Osteocyte (in vitro differentiated cells): Measurements from ENCODE around the gene ALK. TPM values are rescaled to one million over a fixed set of nuclear protein-coding genes. Genes with fewer than 3 reads are reported as not detected.

Source experiments
- DNase-seq: peaks from one replicate; pipeline ENCODE4 v3.0.0; 2021; ENCODE audit warnings: mixed read lengths; ENCODE audit not compliant: unreplicated experiment; ENCODE audit errors: extremely low spot score
- H3K27ac Mint-ChIP-seq: one replicate; pipeline ENCODE4 v1.8.0; 2021; ENCODE audit warnings: mild to moderate bottlenecking, mixed read lengths; ENCODE audit not compliant: unreplicated experiment
- H3K27me3 Mint-ChIP-seq: one replicate; pipeline ENCODE4 v1.8.0; 2021; ENCODE audit warnings: mixed read lengths; ENCODE audit not compliant: unreplicated experiment
- H3K36me3 Mint-ChIP-seq: one replicate; pipeline ENCODE4 v1.8.0; 2021; ENCODE audit warnings: mixed read lengths; ENCODE audit not compliant: unreplicated experiment
- H3K4me1 Mint-ChIP-seq: one replicate; pipeline ENCODE4 v1.8.0; 2021; ENCODE audit warnings: mixed read lengths; ENCODE audit not compliant: unreplicated experiment
- H3K4me3 Mint-ChIP-seq: one replicate; pipeline ENCODE4 v1.8.0; 2021; ENCODE audit warnings: mild to moderate bottlenecking, moderate library complexity, mixed read lengths; ENCODE audit not compliant: unreplicated experiment
- H3K9me3 Mint-ChIP-seq: one replicate; pipeline ENCODE4 v1.8.0; 2021; ENCODE audit warnings: mixed read lengths; ENCODE audit not compliant: unreplicated experiment
- total RNA-seq: library from RNA; stranded (reverse); gene quantifications from 2 replicates; pipeline ENCODE4 v1.2.1, GENCODE V29; 2021
- TF ChIP-seq, protein P1 (sequence below): fragments of 200-600 bp; sonication (generic); IDR thresholded peaks from 2 replicates; pipeline ENCODE4 v1.5.0; 2021; ENCODE audit warnings: antibody characterized with exemption, mild to moderate bottlenecking, moderate library complexity

ALK gene
- total RNA-seq, 1 donor from 2014 or later = not detected

DNA sequence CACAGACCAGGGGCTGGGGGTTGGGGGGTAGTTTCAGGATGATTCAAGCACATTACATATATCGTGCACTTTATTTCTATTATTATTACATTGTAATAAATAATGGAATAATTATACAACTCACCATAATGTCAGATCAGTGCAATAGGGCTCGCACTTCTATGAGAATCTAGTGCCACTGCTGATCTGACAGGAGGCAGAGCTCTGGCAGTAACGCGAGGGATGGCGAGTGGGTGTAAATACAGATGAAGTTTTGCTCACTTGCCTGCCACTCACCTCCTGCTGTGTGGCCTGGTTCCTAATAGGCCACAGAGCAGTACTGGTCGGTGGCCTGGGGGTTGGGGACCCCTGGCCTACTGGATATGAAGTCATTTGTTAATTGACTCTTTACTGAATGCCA lies 615.6 kb downstream of the ALK start:
- no peak for DNase-seq
- H3K27me3 Mint-ChIP-seq = peaks cover 29% of the 10 kb centered on the region
- TF ChIP-seq, protein P1, sequence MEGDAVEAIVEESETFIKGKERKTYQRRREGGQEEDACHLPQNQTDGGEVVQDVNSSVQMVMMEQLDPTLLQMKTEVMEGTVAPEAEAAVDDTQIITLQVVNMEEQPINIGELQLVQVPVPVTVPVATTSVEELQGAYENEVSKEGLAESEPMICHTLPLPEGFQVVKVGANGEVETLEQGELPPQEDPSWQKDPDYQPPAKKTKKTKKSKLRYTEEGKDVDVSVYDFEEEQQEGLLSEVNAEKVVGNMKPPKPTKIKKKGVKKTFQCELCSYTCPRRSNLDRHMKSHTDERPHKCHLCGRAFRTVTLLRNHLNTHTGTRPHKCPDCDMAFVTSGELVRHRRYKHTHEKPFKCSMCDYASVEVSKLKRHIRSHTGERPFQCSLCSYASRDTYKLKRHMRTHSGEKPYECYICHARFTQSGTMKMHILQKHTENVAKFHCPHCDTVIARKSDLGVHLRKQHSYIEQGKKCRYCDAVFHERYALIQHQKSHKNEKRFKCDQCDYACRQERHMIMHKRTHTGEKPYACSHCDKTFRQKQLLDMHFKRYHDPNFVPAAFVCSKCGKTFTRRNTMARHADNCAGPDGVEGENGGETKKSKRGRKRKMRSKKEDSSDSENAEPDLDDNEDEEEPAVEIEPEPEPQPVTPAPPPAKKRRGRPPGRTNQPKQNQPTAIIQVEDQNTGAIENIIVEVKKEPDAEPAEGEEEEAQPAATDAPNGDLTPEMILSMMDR = no peak
- H3K4me1 Mint-ChIP-seq = no peaks in the 10 kb centered on the region
- H3K27ac Mint-ChIP-seq = no peak overlapping the region
- H3K4me3 Mint-ChIP-seq = no peak overlapping the region
- no peaks in the 10 kb centered on the region for H3K9me3 Mint-ChIP-seq
- H3K36me3 Mint-ChIP-seq = no peaks in the 10 kb centered on the region

DNA sequence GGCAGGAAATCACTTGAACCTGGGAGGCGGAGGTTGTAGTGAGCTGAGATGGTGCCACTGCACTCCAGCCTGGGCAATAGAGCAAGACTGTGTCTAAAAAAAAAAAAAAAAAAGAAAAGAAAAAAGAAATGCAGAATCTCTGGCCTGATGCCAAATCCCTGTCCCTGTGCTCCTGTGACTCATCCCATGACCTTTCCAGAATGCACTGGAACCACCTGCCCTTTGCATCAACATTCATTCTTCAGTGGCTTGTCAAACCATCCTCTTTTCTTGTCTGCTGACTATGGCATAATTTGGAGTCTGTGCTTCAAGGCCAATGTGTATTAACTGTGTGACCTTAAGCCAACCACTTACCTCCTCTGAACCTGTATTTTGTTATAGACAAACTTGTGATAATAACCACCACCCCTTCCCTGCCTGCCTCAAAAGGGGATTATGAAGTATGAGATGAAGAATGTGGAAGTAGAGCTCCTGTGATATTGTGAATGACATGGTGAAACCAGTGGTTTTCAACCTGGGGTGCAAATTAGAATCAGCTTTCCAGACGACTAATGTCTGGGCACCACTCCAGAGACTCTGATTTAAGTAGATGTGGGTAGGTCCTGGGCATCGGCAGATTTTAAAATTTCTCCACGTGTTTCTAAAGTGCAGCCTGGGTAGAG lies 616.9 kb downstream of the ALK start:
- DNase-seq = no peak
- no peak overlapping the region for H3K27ac Mint-ChIP-seq
- peaks cover 28% of the 10 kb centered on the region for H3K27me3 Mint-ChIP-seq
- H3K4me3 Mint-ChIP-seq = no peak overlapping the region
- no peaks in the 10 kb centered on the region for H3K9me3 Mint-ChIP-seq
- TF ChIP-seq, protein P1 = no peak
- no peaks in the 10 kb centered on the region for H3K4me1 Mint-ChIP-seq
- no peaks in the 10 kb centered on the region for H3K36me3 Mint-ChIP-seq

DNA sequence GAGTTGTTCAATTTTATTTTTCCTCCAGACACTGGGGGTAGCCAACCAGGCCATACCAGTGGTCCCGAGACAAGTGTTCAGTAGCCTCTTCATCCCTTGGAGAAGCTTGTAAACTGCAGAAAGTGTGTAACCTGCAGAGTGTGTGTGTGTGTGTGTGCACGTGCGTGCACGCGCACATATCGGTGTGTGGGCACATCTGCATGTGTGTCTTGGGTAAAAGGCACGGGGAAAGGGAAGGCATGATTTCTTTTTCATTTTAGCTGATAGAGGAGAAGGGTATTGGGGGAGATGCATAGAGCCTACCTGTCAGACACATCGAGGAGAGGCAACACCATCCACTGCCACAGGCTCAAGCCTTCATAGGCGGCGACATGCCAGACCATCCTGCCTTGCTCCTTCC lies 624.8 kb downstream of the ALK start:
- no peaks in the 10 kb centered on the region for H3K36me3 Mint-ChIP-seq

DNA sequence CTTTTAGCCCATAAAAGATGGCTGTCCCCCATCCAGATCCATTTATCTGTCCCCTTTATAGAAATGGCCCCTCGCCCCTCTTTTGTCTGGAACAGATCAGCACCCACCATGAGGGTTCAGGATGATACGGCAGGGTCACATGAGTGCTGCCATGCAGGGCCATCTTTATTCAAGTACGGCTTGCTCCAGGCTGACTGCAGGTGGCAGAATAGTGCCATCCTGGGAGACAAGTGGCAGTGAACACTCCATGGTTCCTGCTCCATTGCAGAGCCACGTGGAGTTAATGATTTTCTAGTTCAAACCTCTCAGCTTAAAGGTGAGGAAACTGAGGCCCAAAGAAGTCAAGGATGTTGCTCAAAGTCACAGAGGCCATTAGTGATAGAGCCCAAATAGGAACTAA lies 625.5 kb downstream of the ALK start:
- DNase-seq = no peak
- TF ChIP-seq, protein P1 = no peak
- Mint-ChIP-seq H3K36me3 (no peaks in the 10 kb centered on the region), H3K4me3 (no peak overlapping the region), H3K27me3 (peaks cover 32% of the 10 kb centered on the region), H3K4me1 (no peaks in the 10 kb centered on the region), H3K27ac (no peak overlapping the region), H3K9me3 (no peaks in the 10 kb centered on the region)

More for the DNA sequence above, 624.8 kb downstream of the ALK start:
- TF ChIP-seq, protein P1 = no peak
- H3K9me3 Mint-ChIP-seq = no peaks in the 10 kb centered on the region
- H3K4me3 Mint-ChIP-seq = no peak overlapping the region
- no peaks in the 10 kb centered on the region for H3K4me1 Mint-ChIP-seq
- DNase-seq = no peak
- no peak overlapping the region for H3K27ac Mint-ChIP-seq
- H3K27me3 Mint-ChIP-seq = peaks cover 32% of the 10 kb centered on the region

DNA sequence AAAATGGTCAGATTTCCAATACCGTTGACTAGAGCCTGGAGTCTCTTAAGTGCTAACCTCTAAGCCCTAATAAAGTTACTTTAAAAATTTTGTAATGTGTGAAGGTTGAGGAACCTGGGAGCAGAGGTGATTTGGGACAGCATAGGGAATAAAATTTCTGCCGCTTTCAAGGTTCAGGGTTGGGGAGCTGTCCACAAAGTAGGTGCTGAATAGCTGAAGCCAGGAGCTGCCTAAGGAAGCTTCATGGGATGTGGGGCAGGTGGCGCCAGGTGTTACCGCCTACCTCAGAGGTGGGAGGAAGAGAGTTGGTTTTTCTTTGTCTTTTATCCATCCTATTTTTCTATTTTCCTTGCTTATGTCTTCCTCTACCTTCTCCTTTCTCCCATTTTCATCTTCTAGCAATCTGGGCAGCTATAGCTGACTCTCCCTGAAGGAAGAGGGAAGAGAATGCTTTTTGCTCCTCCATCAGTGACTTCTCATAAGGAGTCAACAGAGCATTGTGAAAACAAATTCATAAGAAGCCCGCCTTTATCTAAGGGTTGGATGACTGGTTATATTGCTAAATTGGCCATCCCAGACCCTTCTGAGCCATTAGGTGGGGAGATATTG lies 627.5 kb downstream of the ALK start:
- TF ChIP-seq, protein P1 = no peak
- Mint-ChIP-seq H3K4me3 (no peak overlapping the region), H3K27ac (no peak overlapping the region), H3K9me3 (no peaks in the 10 kb centered on the region), H3K4me1 (no peaks in the 10 kb centered on the region), H3K27me3 (peaks cover 38% of the 10 kb centered on the region), H3K36me3 (no peaks in the 10 kb centered on the region)
- DNase-seq = no peak
